Measurements from ENCODE around the gene CNTFR. TPM values are rescaled to one million over a fixed set of nuclear protein-coding genes. Genes with fewer than 3 reads are reported as not detected.

Gene CNTFR
- total RNA-seq, 4 donors from 2014 or later: 1.7 to 24.6 (median 15.6) TPM

DNA sequence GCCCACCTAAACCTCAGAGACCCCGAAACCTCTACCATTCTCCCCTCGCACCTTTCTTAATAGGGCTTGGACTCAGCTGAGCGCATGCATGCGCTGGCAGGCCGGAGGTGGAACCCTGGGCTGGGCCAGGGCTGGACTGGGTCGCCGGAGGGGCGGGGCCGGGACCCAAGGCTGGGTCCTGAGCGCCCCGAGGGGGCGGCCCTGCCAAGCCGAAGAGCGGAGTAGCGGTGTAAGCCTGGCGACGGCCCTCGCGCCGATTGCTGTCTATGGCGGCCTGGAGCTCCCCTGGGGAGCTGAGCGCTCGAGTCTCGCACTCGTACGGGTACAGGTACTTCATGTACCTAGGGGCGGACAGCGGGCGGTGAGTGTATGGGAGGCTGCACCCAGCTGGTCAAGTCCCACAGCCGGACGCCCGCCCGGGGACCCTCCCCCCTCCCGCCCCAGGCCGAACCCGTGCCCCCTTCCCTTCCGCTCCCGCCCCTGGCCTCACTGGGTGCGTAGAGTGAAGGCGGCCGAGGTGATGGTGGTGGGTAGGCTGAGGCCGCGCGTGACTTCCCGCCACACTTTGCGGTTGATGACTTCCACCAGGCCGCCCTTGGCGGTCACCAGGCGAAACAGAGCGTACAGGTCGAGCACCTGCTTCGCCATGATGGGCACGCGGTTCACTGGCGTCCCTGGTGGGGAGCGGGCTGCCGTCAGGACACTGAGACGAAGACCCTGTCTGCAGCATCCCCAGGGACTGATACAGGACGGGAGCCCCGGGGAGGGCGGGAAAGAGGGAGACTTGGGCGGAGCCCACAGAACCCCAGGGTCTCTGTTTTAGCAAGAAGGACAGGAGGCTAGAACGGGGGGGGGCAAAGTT is 34.1 kb upstream of the CNTFR start:
- Histone ChIP-seq H3K4me1 (peaks cover 3 to 15% (median 9%) of the 10 kb centered on the region in 4 donors), H3K36me3 (peaks cover 0 to under 1% (median 0%) of the 10 kb centered on the region in 3 donors), H3K27me3 (peaks cover 3 to 51% of the 10 kb centered on the region in 2 donors), H3K9me3 (no peaks in the 10 kb centered on the region), H3K4me3 (no peak overlapping the region), H3K27ac (no peak overlapping the region)
- TF ChIP-seq, protein P1, sequence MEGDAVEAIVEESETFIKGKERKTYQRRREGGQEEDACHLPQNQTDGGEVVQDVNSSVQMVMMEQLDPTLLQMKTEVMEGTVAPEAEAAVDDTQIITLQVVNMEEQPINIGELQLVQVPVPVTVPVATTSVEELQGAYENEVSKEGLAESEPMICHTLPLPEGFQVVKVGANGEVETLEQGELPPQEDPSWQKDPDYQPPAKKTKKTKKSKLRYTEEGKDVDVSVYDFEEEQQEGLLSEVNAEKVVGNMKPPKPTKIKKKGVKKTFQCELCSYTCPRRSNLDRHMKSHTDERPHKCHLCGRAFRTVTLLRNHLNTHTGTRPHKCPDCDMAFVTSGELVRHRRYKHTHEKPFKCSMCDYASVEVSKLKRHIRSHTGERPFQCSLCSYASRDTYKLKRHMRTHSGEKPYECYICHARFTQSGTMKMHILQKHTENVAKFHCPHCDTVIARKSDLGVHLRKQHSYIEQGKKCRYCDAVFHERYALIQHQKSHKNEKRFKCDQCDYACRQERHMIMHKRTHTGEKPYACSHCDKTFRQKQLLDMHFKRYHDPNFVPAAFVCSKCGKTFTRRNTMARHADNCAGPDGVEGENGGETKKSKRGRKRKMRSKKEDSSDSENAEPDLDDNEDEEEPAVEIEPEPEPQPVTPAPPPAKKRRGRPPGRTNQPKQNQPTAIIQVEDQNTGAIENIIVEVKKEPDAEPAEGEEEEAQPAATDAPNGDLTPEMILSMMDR (IDR thresholded peaks at IDR 0.05): no peak
- no peak for TF ChIP-seq POLR2A (IDR thresholded peaks at IDR 0.05)
- no peak for DNase-seq

GRCh38 chr9:34620061-34620994 is 30.8 kb upstream of the CNTFR start, which contains the start of gene DCTN3:
Gene DCTN3, minus strand, starts transcription at chr9:34620495. Its CDS starts 31 bp downstream, at chr9:34620464.
- Histone ChIP-seq H3K27me3 (peaks cover 3 to 19% of the 10 kb centered on the region in 2 donors), H3K4me3 (peak within 1 kb of the TSS; percentile 58 to 73 (median 70)), H3K27ac (peak within 1 kb of the TSS in 3 of 4 donors; percentile 37 to 61 (median 40)), H3K9me3 (no peaks in the 10 kb centered on the region), H3K36me3 (peaks cover 0 to 32% (median 0%) of the 10 kb centered on the region in 3 donors), H3K4me1 (peaks cover 3 to 10% (median 7%) of the 10 kb centered on the region in 4 donors)
- DNase-seq: peak; percentile 91 to 98 (median 96)
- TF ChIP-seq POLR2A (IDR thresholded peaks at IDR 0.05): peak; percentile 28 to 49
- TF ChIP-seq, protein P1 (IDR thresholded peaks at IDR 0.05): no peak

- DNase-seq: no peak
- Histone ChIP-seq H3K9me3 (no peaks in the 10 kb centered on the region), H3K27me3 (no peaks in the 10 kb centered on the region), H3K4me3 (no peak overlapping the region), H3K27ac (no peak overlapping the region), H3K4me1 (peaks cover 0 to 27% (median 7%) of the 10 kb centered on the region in 4 donors), H3K36me3 (peaks cover 0 to 49% (median 0%) of the 10 kb centered on the region in 3 donors)
- no peak for TF ChIP-seq POLR2A (IDR thresholded peaks at IDR 0.05)
- TF ChIP-seq, protein P1 (IDR thresholded peaks at IDR 0.05): no peak
These were observed 25.6 kb upstream of the CNTFR start for GRCh38 chr9:34615132-34615531.

DNA sequence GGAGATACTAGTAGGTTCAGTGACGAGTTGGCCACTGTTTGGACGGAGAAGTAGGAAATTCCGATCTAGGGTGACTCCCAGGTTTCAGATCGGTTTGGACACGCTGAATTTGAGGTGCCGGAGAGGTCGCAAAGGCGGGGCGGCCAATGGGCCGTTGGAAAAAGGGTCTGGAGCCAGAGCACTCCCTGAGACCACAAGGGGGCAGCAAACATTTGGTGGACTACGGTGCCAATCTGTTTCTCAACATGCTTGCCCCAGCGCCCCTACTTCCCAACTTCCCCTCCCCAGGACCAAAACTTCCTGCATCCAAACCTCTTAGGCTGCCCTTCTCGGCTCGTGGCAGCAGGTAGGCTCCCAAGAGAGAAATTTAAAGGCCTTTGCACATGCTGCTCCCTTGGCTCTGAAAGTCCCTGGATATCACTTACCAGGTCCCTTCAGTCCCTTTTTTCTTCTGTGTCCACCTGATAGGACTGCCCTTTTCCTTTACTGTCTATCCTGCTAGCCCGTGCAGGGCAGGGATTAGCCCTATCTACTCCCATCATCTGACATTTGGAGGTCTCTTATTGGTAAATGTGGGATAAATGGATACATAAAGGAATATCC is 23.4 kb upstream of the CNTFR start:
- Histone ChIP-seq H3K27me3 (no peaks in the 10 kb centered on the region), H3K9me3 (no peaks in the 10 kb centered on the region), H3K36me3 (peaks cover 0 to 41% (median 0%) of the 10 kb centered on the region in 3 donors), H3K27ac (peak overlapping the region in 3 of 4 donors; percentile 79 to 92 (median 80)), H3K4me3 (peak overlapping the region; percentile 66 to 82 (median 69)), H3K4me1 (peaks cover 0 to 20% (median 2%) of the 10 kb centered on the region in 4 donors)
- TF ChIP-seq POLR2A (IDR thresholded peaks at IDR 0.05): no peak
- TF ChIP-seq, protein P1 (IDR thresholded peaks at IDR 0.05): peak; percentile 70 to 90 (median 78)
- peak; percentile 76 to 91 (median 76) for DNase-seq

Data from Peyer's patch (tissue), 4 donors.